Esophagus muscularis mucosa (tissue), 4 donors: ENCODE data around the gene TFF2.

ENCODE experiments used
- EP300 ChIP-seq: sonication (generic); formaldehyde crosslinking; IDR thresholded peaks from one replicate; pipeline ENCODE4 v1.6.1; 2017; ENCODE audit warnings: antibody characterized with exemption
- POLR2A ChIP-seq: fragments of 450-650 bp; IDR thresholded peaks from one replicate; pipeline ENCODE4 v1.6.1; 2017; ENCODE audit warnings: antibody characterized with exemption, moderate library complexity, mild to moderate bottlenecking, low read depth
- POLR2AphosphoS5 ChIP-seq, 2 donors: sonication (generic); formaldehyde crosslinking; IDR thresholded peaks; one replicate each; pipeline ENCODE4 v1.6.1; 2017; ENCODE audit warnings: antibody characterized with exemption in 2 of 2
- TF ChIP-seq, protein P1 (sequence below), 3 experiments: fragments of 200-600 bp in 2 of 3; fragments of 450-650 bp in 1 of 3; sonication (generic) in 2 of 3; IDR thresholded peaks; one replicate each; pipeline ENCODE4 v1.5.1; 2017 to 2019; ENCODE audit warnings: antibody characterized with exemption in 3 of 3, mild to moderate bottlenecking in 2 of 3, moderate library complexity in 1 of 3

DNA sequence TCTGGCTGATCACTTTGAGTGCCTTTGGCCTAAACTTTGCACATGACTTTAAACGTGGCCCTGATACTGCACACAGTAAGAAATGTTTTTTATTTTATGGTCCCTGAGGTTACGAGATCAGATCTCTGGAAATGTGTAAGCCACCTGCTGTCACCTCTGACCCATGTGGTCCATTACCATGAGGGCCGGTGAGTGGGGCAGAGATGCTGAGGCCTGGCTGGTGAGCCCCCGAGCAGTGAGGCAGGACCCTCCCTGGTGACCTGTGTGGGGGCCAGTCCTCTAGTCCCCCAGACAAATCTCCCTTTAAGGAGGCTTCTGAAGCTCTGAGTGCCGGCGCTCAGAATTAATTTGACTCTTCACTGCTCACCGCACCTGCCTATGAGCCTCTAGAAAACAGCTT is 48.0 kb downstream of the TFF2 start:
- TF ChIP-seq, protein P1, sequence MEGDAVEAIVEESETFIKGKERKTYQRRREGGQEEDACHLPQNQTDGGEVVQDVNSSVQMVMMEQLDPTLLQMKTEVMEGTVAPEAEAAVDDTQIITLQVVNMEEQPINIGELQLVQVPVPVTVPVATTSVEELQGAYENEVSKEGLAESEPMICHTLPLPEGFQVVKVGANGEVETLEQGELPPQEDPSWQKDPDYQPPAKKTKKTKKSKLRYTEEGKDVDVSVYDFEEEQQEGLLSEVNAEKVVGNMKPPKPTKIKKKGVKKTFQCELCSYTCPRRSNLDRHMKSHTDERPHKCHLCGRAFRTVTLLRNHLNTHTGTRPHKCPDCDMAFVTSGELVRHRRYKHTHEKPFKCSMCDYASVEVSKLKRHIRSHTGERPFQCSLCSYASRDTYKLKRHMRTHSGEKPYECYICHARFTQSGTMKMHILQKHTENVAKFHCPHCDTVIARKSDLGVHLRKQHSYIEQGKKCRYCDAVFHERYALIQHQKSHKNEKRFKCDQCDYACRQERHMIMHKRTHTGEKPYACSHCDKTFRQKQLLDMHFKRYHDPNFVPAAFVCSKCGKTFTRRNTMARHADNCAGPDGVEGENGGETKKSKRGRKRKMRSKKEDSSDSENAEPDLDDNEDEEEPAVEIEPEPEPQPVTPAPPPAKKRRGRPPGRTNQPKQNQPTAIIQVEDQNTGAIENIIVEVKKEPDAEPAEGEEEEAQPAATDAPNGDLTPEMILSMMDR (IDR thresholded peaks at IDR 0.05), result no peak
- TF ChIP-seq EP300, result no peak
- no peak for TF ChIP-seq POLR2AphosphoS5 (IDR thresholded peaks at IDR 0.05)
- TF ChIP-seq POLR2A, result no peak
